Measurements from ENCODE around the gene MALRD1. TPM values are rescaled to one million over a fixed set of nuclear protein-coding genes. Genes with fewer than 3 reads are reported as not detected.

Gene MALRD1
- total RNA-seq, 1 experiment from 2014 or later, result 0.86 TPM

GRCh38 chr10:19556666-19557065, 508.1 kb downstream of the MALRD1 start:
- Histone ChIP-seq H3K9me3 (ENCODE audit: low read depth, low read length, poor library complexity, severe bottlenecking) (no peaks in the 10 kb centered on the region), H3K4me1 (ENCODE audit: insufficient read depth, low read length, poor library complexity, severe bottlenecking) (no peaks in the 10 kb centered on the region), H3K36me3 (ENCODE audit: insufficient read depth, low read length, poor library complexity, severe bottlenecking) (no peaks in the 10 kb centered on the region), H3K27ac (ENCODE audit: low read depth, low read length, poor library complexity, severe bottlenecking) (no peak overlapping the region), H3K27me3 (replicated peaks; ENCODE audit: insufficient read depth, low read depth, low read length, poor library complexity) (no peaks in the 10 kb centered on the region), H3K4me3 (ENCODE audit: low read depth, low read length, poor library complexity, severe bottlenecking) (no peak overlapping the region)
- DNase-seq (ENCODE audit: low spot score), result no peak
- no TSS peak for BruUV-seq (replicated peaks)
- CTCF ChIA-PET, result no interaction called here
- POLR2A ChIA-PET (ENCODE audit: low non-redundant PET), result no interaction called here
- intact Hi-C loops (cut with micrococcal nuclease; ENCODE audit: unreplicated experiment), result no loop called here
- TF ChIP-seq EZH2 (IDR thresholded peaks at IDR 0.05; ENCODE audit: borderline replicate concordance, low read depth, low read length, poor library complexity, severe bottlenecking) (no peak), CTCF (conservative IDR thresholded peaks at IDR 0.05; ENCODE audit: low read depth, low read length) (no peak)

- no peak for DNase-seq (ENCODE audit: low spot score)
- TF ChIP-seq CTCF (conservative IDR thresholded peaks at IDR 0.05; ENCODE audit: low read depth, low read length) (no peak), EZH2 (IDR thresholded peaks at IDR 0.05; ENCODE audit: borderline replicate concordance, low read depth, low read length, poor library complexity, severe bottlenecking) (no peak)
- H3K27ac ChIP-seq (ENCODE audit: low read depth, low read length, poor library complexity, severe bottlenecking), result no peak overlapping the region
- BruUV-seq (replicated peaks), result no TSS peak
- no peaks in the 10 kb centered on the region for H3K27me3 ChIP-seq (replicated peaks; ENCODE audit: insufficient read depth, low read depth, low read length, poor library complexity)
- intact Hi-C loops (cut with micrococcal nuclease; ENCODE audit: unreplicated experiment), result no loop called here
- CTCF ChIA-PET, result no interaction called here
- no peaks in the 10 kb centered on the region for H3K36me3 ChIP-seq (ENCODE audit: insufficient read depth, low read length, poor library complexity, severe bottlenecking)
- no peak overlapping the region for H3K4me3 ChIP-seq (ENCODE audit: low read depth, low read length, poor library complexity, severe bottlenecking)
- POLR2A ChIA-PET (ENCODE audit: low non-redundant PET), result interaction anchor here (0.6 kb wide), 2 partner anchors 63 to 1975 kb away, joined by 3 read pairs; no protein-coding TSS in a partner anchor
- no peaks in the 10 kb centered on the region for H3K9me3 ChIP-seq (ENCODE audit: low read depth, low read length, poor library complexity, severe bottlenecking)
- H3K4me1 ChIP-seq (ENCODE audit: insufficient read depth, low read length, poor library complexity, severe bottlenecking), result no peaks in the 10 kb centered on the region
These were observed 512.6 kb downstream of the MALRD1 start for GRCh38 chr10:19561181-19561580.

- TF ChIP-seq CTCF (conservative IDR thresholded peaks at IDR 0.05; ENCODE audit: low read depth, low read length) (no peak), EZH2 (IDR thresholded peaks at IDR 0.05; ENCODE audit: borderline replicate concordance, low read depth, low read length, poor library complexity, severe bottlenecking) (no peak)
- no peaks in the 10 kb centered on the region for H3K27me3 ChIP-seq (replicated peaks; ENCODE audit: insufficient read depth, low read depth, low read length, poor library complexity)
- no TSS peak for BruUV-seq (replicated peaks)
- intact Hi-C loops (cut with micrococcal nuclease; ENCODE audit: unreplicated experiment), result no loop called here
- no peaks in the 10 kb centered on the region for H3K4me1 ChIP-seq (ENCODE audit: insufficient read depth, low read length, poor library complexity, severe bottlenecking)
- H3K36me3 ChIP-seq (ENCODE audit: insufficient read depth, low read length, poor library complexity, severe bottlenecking), result no peaks in the 10 kb centered on the region
- DNase-seq (ENCODE audit: low spot score), result no peak
- no peaks in the 10 kb centered on the region for H3K9me3 ChIP-seq (ENCODE audit: low read depth, low read length, poor library complexity, severe bottlenecking)
- POLR2A ChIA-PET (ENCODE audit: low non-redundant PET), result no interaction called here
- CTCF ChIA-PET, result no interaction called here
- no peak overlapping the region for H3K27ac ChIP-seq (ENCODE audit: low read depth, low read length, poor library complexity, severe bottlenecking)
- no peak overlapping the region for H3K4me3 ChIP-seq (ENCODE audit: low read depth, low read length, poor library complexity, severe bottlenecking)
These were observed 515.0 kb downstream of the MALRD1 start for GRCh38 chr10:19563388-19564141.

Data from A673 (cell line).